Mesendoderm (in vitro differentiated cells): Measurements from ENCODE around the gene ATP10A.

Experiments used
- DNase-seq: peaks from one replicate; pipeline ENCODE4 v3.0.0; 2013
- H2AK5ac ChIP-seq: 2 replicates; pipeline ENCODE4 v1.6.1; 2013; ENCODE audit warnings: low read length, inconsistent platforms
- H2BK120ac ChIP-seq: 2 replicates; pipeline ENCODE4 v1.6.1; 2013; ENCODE audit warnings: low read depth, mild to moderate bottlenecking, low read length, moderate library complexity, mixed read lengths
- H2BK15ac ChIP-seq: replicated peaks from 2 replicates; pipeline ENCODE4 v1.6.1; 2013; ENCODE audit warnings: low read depth, mild to moderate bottlenecking, moderate library complexity
- H2BK5ac ChIP-seq: 2 replicates; pipeline ENCODE4 v1.6.1; 2013; ENCODE audit warnings: low read length, inconsistent platforms
- H3K18ac ChIP-seq: 2 replicates; pipeline ENCODE4 v1.6.1; 2013; ENCODE audit warnings: mild to moderate bottlenecking, low read length, mixed read lengths
- H3K23ac ChIP-seq: one replicate; pipeline ENCODE4 v1.6.1; 2013; ENCODE audit warnings: low read length
- H3K27ac ChIP-seq: 2 replicates; pipeline ENCODE4 v1.5.1; 2013; ENCODE audit warnings: low read depth, mild to moderate bottlenecking, inconsistent platforms, low read length, moderate library complexity
- H3K27me3 ChIP-seq: 2 replicates; pipeline ENCODE4 v1.6.1; 2013; ENCODE audit warnings: low read length, control low read depth, mild to moderate bottlenecking, inconsistent platforms; ENCODE audit not compliant: insufficient read depth, poor library complexity
- H3K36me3 ChIP-seq: 2 replicates; pipeline ENCODE4 v1.6.1; 2013; ENCODE audit warnings: low read length, inconsistent platforms; ENCODE audit not compliant: control insufficient read depth, insufficient read depth
- H3K4ac ChIP-seq: one replicate; pipeline ENCODE4 v1.6.1; 2013; ENCODE audit warnings: low read depth, mild to moderate bottlenecking, low read length, moderate library complexity
- H3K4me1 ChIP-seq: 2 replicates; pipeline ENCODE4 v1.6.1; 2013; ENCODE audit warnings: low read depth, low read length, inconsistent platforms; ENCODE audit not compliant: control insufficient read depth
- H3K4me2 ChIP-seq: 2 replicates; pipeline ENCODE4 v1.6.1; 2013; ENCODE audit warnings: low read length
- H3K4me3 ChIP-seq: 2 replicates; pipeline ENCODE4 v1.5.1; 2013; ENCODE audit warnings: mild to moderate bottlenecking, low read length
- H3K56ac ChIP-seq: one replicate; pipeline ENCODE4 v1.6.1; 2013; ENCODE audit warnings: low read length
- H3K79me1 ChIP-seq: 2 replicates; pipeline ENCODE4 v1.6.1; 2013; ENCODE audit warnings: low read length, inconsistent platforms
- H3K79me2 ChIP-seq: 2 replicates; pipeline ENCODE4 v1.6.1; 2013; ENCODE audit warnings: mild to moderate bottlenecking, low read length; ENCODE audit not compliant: control insufficient read depth, insufficient read depth
- H3K9ac ChIP-seq: 2 replicates; pipeline ENCODE4 v1.6.1; 2013; ENCODE audit warnings: low read length, inconsistent platforms
- H4K5ac ChIP-seq: one replicate; pipeline ENCODE4 v1.6.1; 2013; ENCODE audit warnings: low read length
- H4K8ac ChIP-seq: one replicate; pipeline ENCODE4 v1.6.1; 2013; ENCODE audit warnings: low read depth, mild to moderate bottlenecking, control low read depth, low read length, moderate library complexity
- WGBS: extraction: QIAGEN DNeasy Blood & Tissue Kit; methylation state at CpG from one replicate; pipeline ENCODE4 v1.1.7; 2013; ENCODE audit warnings: low lambda C conversion rate, missing lambda C conversion rate; ENCODE audit not compliant: insufficient coverage; ENCODE audit errors: extremely low coverage; 5-methylcytosine and 5-hydroxymethylcytosine counted together

Gene ATP10A

DNA sequence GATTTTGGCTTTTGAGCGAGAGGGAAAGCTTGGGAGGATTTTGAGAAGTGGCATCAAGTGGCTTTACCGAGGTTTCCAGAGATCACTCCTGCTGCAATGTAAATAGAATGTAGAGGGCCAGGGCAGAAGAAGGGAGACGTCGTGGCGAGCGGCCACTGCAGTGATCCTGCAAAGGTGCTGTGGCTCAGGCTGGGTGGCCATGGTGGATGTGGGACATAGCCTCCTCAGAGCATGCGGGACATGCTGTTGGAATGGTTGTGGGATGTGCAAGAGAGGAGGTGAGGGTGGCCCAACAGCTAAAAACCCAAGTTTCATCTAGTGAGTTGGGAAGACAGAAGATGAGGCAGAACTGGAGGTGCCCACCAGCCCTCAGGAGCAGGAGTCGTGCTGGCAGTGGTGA lies 3.1 kb upstream of the ATP10A start:
- no CpG with 5 or more reads among the region's 8 CpGs for WGBS
- H3K27me3 ChIP-seq, result peaks cover 19% of the 10 kb centered on the region

DNA sequence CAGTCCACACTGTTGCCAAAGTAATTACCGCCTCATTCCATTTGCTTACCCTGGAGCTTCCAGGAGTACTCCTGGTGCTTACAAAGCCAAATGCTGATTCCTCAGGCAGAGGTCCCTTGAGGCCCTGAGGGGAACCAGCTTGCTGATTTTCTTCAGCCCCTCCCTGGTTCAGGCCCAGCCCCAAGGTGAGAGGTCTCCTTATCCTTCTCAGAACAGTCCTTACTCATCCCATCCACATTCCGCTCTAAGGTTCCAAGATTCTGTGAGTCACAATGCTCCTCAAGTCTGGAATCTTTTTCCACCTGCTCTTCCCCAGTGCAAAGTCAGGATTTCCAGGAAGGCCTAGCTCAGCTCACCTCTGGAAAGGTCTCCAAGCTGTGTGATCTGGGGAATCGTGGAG lies 1.8 kb upstream of the ATP10A start:
- Histone ChIP-seq H3K27me3 (peaks cover 19% of the 10 kb centered on the region), H3K79me2 (no peaks in the 10 kb centered on the region), H2AK5ac (no peak overlapping the region), H3K4me2 (no peak overlapping the region), H3K9ac (no peak overlapping the region), H4K5ac (no peak overlapping the region), H3K4me1 (no peaks in the 10 kb centered on the region), H2BK5ac (no peak overlapping the region), H4K8ac (no peak overlapping the region), H2BK120ac (no peak overlapping the region), H3K56ac (no peak overlapping the region), H3K36me3 (no peaks in the 10 kb centered on the region), H3K23ac (no peak overlapping the region), H3K4me3 (no peak overlapping the region), H2BK15ac (no peak overlapping the region), H3K18ac (no peak overlapping the region), H3K79me1 (no peaks in the 10 kb centered on the region), H3K27ac (no peak overlapping the region), H3K4ac (no peak overlapping the region)
- no peak for DNase-seq
- no CpG with 5 or more reads among the region's 3 CpGs for WGBS

More for the DNA sequence above, 3.1 kb upstream of the ATP10A start:
- DNase-seq, result no peak
- no peak overlapping the region for H4K8ac ChIP-seq
- no peak overlapping the region for H4K5ac ChIP-seq
- no peaks in the 10 kb centered on the region for H3K79me2 ChIP-seq
- no peak overlapping the region for H3K23ac ChIP-seq
- no peak overlapping the region for H2BK15ac ChIP-seq
- no peaks in the 10 kb centered on the region for H3K4me1 ChIP-seq
- no peak overlapping the region for H2BK5ac ChIP-seq
- no peak overlapping the region for H3K27ac ChIP-seq
- H3K4ac ChIP-seq, result no peak overlapping the region
- no peak overlapping the region for H3K18ac ChIP-seq
- H3K79me1 ChIP-seq, result no peaks in the 10 kb centered on the region
- no peak overlapping the region for H3K56ac ChIP-seq
- no peak overlapping the region for H2AK5ac ChIP-seq
- no peak overlapping the region for H3K9ac ChIP-seq
- no peaks in the 10 kb centered on the region for H3K36me3 ChIP-seq
- H3K4me3 ChIP-seq, result no peak overlapping the region
- no peak overlapping the region for H3K4me2 ChIP-seq
- H2BK120ac ChIP-seq, result no peak overlapping the region

DNA sequence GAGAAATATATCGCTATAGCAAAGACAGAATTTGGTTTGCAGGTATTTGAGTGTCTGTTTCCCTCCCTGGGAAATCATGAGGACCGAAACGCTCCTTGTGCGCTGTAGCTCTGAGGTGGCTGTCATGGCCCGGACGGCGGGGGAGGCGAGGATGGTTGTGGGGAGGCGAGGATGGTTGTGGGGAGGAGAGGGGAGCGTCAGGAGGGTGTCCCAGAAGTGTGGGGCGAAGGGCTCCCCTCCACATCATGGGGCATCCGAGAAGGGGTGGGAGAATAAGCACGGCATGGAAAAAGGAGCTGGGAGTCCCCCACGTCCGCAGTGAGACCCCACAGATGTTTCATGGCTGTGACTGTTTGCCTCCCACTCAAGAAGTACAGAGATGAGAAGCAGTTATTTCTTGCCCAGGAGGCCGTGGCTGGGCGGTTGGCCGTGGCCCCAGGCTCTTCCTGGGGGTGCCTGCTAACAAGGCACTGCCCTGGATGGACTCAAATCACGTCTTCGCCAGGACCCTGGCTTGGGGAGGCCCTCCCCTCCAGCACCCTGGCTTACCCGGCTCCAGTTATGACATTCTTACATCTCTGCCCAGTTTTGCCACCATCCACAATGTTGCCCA lies 947 bp upstream of the ATP10A start:
- Histone ChIP-seq H3K4ac (no peak overlapping the region), H4K8ac (no peak overlapping the region), H3K4me2 (no peak overlapping the region), H3K36me3 (no peaks in the 10 kb centered on the region), H3K23ac (no peak overlapping the region), H3K27me3 (peaks cover 19% of the 10 kb centered on the region), H3K79me1 (no peaks in the 10 kb centered on the region), H3K56ac (no peak overlapping the region), H3K9ac (no peak overlapping the region), H2BK120ac (no peak overlapping the region), H3K4me3 (no peak overlapping the region), H3K18ac (no peak overlapping the region), H2BK5ac (no peak overlapping the region), H3K27ac (no peak overlapping the region), H3K4me1 (no peaks in the 10 kb centered on the region), H3K79me2 (no peaks in the 10 kb centered on the region), H2AK5ac (no peak overlapping the region), H2BK15ac (no peak overlapping the region), H4K5ac (no peak overlapping the region)
- no CpG with 5 or more reads among the region's 21 CpGs for WGBS
- no peak for DNase-seq

DNA sequence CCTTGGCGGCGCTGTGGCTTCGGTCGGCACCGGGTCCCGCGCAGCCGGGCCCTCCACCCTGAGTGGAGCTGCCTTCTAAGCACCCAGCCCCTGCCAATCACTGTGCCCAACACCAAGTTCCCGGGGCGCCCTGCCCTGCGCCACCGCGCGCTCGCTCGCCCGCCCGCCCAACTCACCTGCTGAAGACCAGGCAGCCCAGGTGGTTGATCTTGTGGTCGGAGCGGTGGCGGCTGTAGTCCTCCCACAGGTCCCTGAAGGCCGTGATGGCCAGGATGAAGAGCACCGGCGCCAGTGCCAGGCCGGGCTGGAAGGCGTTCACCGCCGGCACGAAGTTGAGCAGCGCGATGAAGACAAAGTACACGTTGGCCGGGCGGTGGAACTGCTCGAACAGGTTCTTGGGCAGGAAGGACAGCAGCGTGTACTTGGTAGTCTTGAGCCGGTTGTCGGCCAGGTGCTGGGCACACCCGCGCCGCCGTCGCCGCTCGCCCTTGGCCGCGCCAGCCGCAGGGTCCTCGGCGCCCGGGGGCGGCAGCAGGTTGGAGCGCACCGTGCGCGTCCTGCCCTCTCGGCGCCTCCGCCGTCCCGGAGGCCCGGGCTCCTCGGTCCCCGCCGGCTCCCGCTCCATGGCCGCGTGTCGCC lies 536 bp downstream of the ATP10A start:
- H3K4me3 ChIP-seq, result peak overlapping the region; percentile 35
- H2BK120ac ChIP-seq, result no peak overlapping the region
- no peak overlapping the region for H3K18ac ChIP-seq
- peaks cover 19% of the 10 kb centered on the region for H3K27me3 ChIP-seq
- H3K4ac ChIP-seq, result no peak overlapping the region
- peak overlapping the region; percentile 78 for H3K4me2 ChIP-seq
- WGBS, result no CpG with 5 or more reads among the region's 69 CpGs
- H3K9ac ChIP-seq, result peak overlapping the region; percentile 38
- no peak overlapping the region for H2BK5ac ChIP-seq
- H2AK5ac ChIP-seq, result no peak overlapping the region
- H3K79me2 ChIP-seq, result no peaks in the 10 kb centered on the region
- H3K79me1 ChIP-seq, result no peaks in the 10 kb centered on the region
- H3K23ac ChIP-seq, result no peak overlapping the region
- H4K8ac ChIP-seq, result no peak overlapping the region
- peak; percentile 41 for DNase-seq
- no peak overlapping the region for H2BK15ac ChIP-seq
- H3K56ac ChIP-seq, result peak overlapping the region; percentile 64
- no peak overlapping the region for H3K27ac ChIP-seq
- no peaks in the 10 kb centered on the region for H3K36me3 ChIP-seq
- no peak overlapping the region for H4K5ac ChIP-seq
- no peaks in the 10 kb centered on the region for H3K4me1 ChIP-seq

DNA sequence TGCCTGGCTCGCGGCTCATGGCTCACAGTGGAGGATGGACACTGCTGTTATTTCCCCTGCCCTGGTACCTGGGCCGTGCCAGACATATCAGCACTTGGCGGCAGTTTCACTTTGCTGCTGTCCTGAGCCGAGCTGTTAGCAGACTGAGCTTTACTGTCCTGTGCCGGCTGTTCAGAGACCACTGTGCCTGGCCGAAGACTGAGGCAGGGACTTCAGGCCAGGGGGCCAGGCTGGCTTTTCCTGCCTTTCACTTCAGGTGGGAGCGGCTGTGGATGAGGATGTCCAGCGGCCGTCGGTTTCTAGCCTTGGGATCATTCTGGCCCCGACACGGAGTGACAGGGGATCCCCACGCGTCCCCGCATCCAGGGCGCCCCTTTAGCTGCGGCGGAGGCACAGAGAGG lies 1.1 kb downstream of the ATP10A start:
- Histone ChIP-seq H3K4me2 (peak overlapping the region; percentile 78), H3K27me3 (peaks cover 19% of the 10 kb centered on the region), H4K8ac (no peak overlapping the region), H3K23ac (peak overlapping the region; percentile 60), H3K4ac (no peak overlapping the region), H3K4me1 (no peaks in the 10 kb centered on the region), H3K36me3 (no peaks in the 10 kb centered on the region), H3K4me3 (no peak overlapping the region), H3K56ac (peak overlapping the region; percentile 47), H3K79me1 (no peaks in the 10 kb centered on the region), H2AK5ac (no peak overlapping the region), H2BK15ac (no peak overlapping the region), H3K9ac (no peak overlapping the region), H3K18ac (no peak overlapping the region), H2BK120ac (no peak overlapping the region), H3K27ac (no peak overlapping the region), H3K79me2 (no peaks in the 10 kb centered on the region), H4K5ac (no peak overlapping the region), H2BK5ac (no peak overlapping the region)
- no peak for DNase-seq
- WGBS, result no CpG with 5 or more reads among the region's 19 CpGs
